ENCODE data around the gene MYH9. TPM values are rescaled to one million over a fixed set of nuclear protein-coding genes. Genes with fewer than 3 reads are reported as not detected.

The MYH9 gene
- total RNA-seq, 2 experiments from 2014 or later, result 112 to 223 TPM

GRCh38 chr22:36341640-36342041 lies 46.1 kb downstream of the MYH9 start:
- Histone ChIP-seq H2AFZ (ENCODE audit: low read length) (no peak overlapping the region), H3K4me1 (ENCODE audit: insufficient read depth, low read length, poor library complexity, severe bottlenecking) (peaks cover 5% of the 10 kb centered on the region), H3K9me2 (ENCODE audit: insufficient read depth, low read length) (no peaks in the 10 kb centered on the region), H3K79me2 (ENCODE audit: insufficient read depth, low read depth, low read length) (peaks cover 21% of the 10 kb centered on the region; the same call in 1 of the 2 replicates), H4K20me1 (ENCODE audit: insufficient read depth, low read length) (no peaks in the 10 kb centered on the region), H3K36me3 (ENCODE audit: insufficient read depth, low read length) (peaks cover 92% of the 10 kb centered on the region), H3K4me2 (ENCODE audit: low read length) (no peak overlapping the region), H3K27ac (ENCODE audit: low read depth, low read length, poor library complexity, severe bottlenecking) (no peak overlapping the region), H3K4me3 (ENCODE audit: low read depth, low read length, poor library complexity, severe bottlenecking) (no peak overlapping the region), H3K9me3 (ENCODE audit: low read length) (no peaks in the 10 kb centered on the region)
- ChIA-PET CTCF (ENCODE audit: unreplicated experiment) (no interaction called here), POLR2A (interaction anchor here (1.2 kb wide), 1 partner anchor 11 kb away, joined by 4 read pairs; no protein-coding TSS in a partner anchor)
- BruUV-seq (replicated peaks), result no TSS peak
- TF ChIP-seq CTCF (conservative IDR thresholded peaks at IDR 0.05; ENCODE audit: low read length), result no peak
- no peak for TF ChIP-seq EZH2phosphoT487 (IDR thresholded peaks at IDR 0.05; ENCODE audit: borderline replicate concordance, low read depth, low read length)
- DNase-seq (ENCODE audit: low spot score), result no peak
- intact Hi-C loops (cut with micrococcal nuclease; ENCODE audit: unreplicated experiment), result no loop called here

GRCh38 chr22:36340621-36341020 lies 47.1 kb downstream of the MYH9 start:
- Histone ChIP-seq H3K4me2 (ENCODE audit: low read length) (no peak overlapping the region), H3K4me1 (ENCODE audit: insufficient read depth, low read length, poor library complexity, severe bottlenecking) (peaks cover 5% of the 10 kb centered on the region), H2AFZ (ENCODE audit: low read length) (no peak overlapping the region), H3K9me2 (ENCODE audit: insufficient read depth, low read length) (no peaks in the 10 kb centered on the region), H3K27ac (ENCODE audit: low read depth, low read length, poor library complexity, severe bottlenecking) (no peak overlapping the region), H3K36me3 (ENCODE audit: insufficient read depth, low read length) (peaks cover 94% of the 10 kb centered on the region), H4K20me1 (ENCODE audit: insufficient read depth, low read length) (no peaks in the 10 kb centered on the region), H3K4me3 (ENCODE audit: low read depth, low read length, poor library complexity, severe bottlenecking) (no peak overlapping the region), H3K9me3 (ENCODE audit: low read length) (no peaks in the 10 kb centered on the region), H3K79me2 (ENCODE audit: insufficient read depth, low read depth, low read length) (peaks cover 16% of the 10 kb centered on the region; the same call in 1 of the 2 replicates)
- BruUV-seq (replicated peaks), result no TSS peak
- POLR2A ChIA-PET, result interaction anchor here (0.6 kb wide), 1 partner anchor 952 kb away, joined by 4 read pairs; no protein-coding TSS in a partner anchor
- CTCF ChIA-PET (ENCODE audit: unreplicated experiment), result no interaction called here
- no peak for DNase-seq (ENCODE audit: low spot score)
- no peak for TF ChIP-seq EZH2phosphoT487 (IDR thresholded peaks at IDR 0.05; ENCODE audit: borderline replicate concordance, low read depth, low read length)
- no peak for TF ChIP-seq CTCF (conservative IDR thresholded peaks at IDR 0.05; ENCODE audit: low read length)
- intact Hi-C loops (cut with micrococcal nuclease; ENCODE audit: unreplicated experiment), result no loop called here

GRCh38 chr22:36339171-36340065 lies 48.3 kb downstream of the MYH9 start:
- Histone ChIP-seq H3K4me3 (ENCODE audit: low read depth, low read length, poor library complexity, severe bottlenecking) (no peak overlapping the region), H3K9me2 (ENCODE audit: insufficient read depth, low read length) (no peaks in the 10 kb centered on the region), H3K9me3 (ENCODE audit: low read length) (no peaks in the 10 kb centered on the region), H3K4me1 (ENCODE audit: insufficient read depth, low read length, poor library complexity, severe bottlenecking) (peaks cover 11% of the 10 kb centered on the region), H3K79me2 (ENCODE audit: insufficient read depth, low read depth, low read length) (peaks cover 19% of the 10 kb centered on the region; the same call in 1 of the 2 replicates), H3K27ac (ENCODE audit: low read depth, low read length, poor library complexity, severe bottlenecking) (no peak overlapping the region), H2AFZ (ENCODE audit: low read length) (no peak overlapping the region), H3K4me2 (ENCODE audit: low read length) (no peak overlapping the region), H3K36me3 (ENCODE audit: insufficient read depth, low read length) (peaks cover 97% of the 10 kb centered on the region), H4K20me1 (ENCODE audit: insufficient read depth, low read length) (no peaks in the 10 kb centered on the region)
- no peak for DNase-seq (ENCODE audit: low spot score)
- intact Hi-C loops (cut with micrococcal nuclease; ENCODE audit: unreplicated experiment), result no loop called here
- TF ChIP-seq EZH2phosphoT487 (IDR thresholded peaks at IDR 0.05; ENCODE audit: borderline replicate concordance, low read depth, low read length) (no peak), CTCF (conservative IDR thresholded peaks at IDR 0.05; ENCODE audit: low read length) (no peak)
- TSS peak; percentile 30 for BruUV-seq (replicated peaks)
- CTCF ChIA-PET (ENCODE audit: unreplicated experiment), result no interaction called here
- POLR2A ChIA-PET, result interaction anchor here (0.6 kb wide), 1 partner anchor 631 kb away, joined by 6 read pairs; no protein-coding TSS in a partner anchor
